Activated CD8-positive, alpha-beta memory T cell treated with anti-CD3 and anti-CD28 coated beads, Interleukin-2, amount 50 U/mL, for 24 hours (primary cell): ENCODE measurements around the gene REPIN1.
"Not testable (repeated sequence)": the region's sequence is repeated elsewhere in the genome, so short reads cannot be mapped to it uniquely, and the experiment has no call there.

Source experiments
- DNase-seq: peaks from one replicate; pipeline ENCODE4 v3.0.0-alpha.2; 2020; ENCODE audit errors: extremely low read depth

The REPIN1 gene

DNA sequence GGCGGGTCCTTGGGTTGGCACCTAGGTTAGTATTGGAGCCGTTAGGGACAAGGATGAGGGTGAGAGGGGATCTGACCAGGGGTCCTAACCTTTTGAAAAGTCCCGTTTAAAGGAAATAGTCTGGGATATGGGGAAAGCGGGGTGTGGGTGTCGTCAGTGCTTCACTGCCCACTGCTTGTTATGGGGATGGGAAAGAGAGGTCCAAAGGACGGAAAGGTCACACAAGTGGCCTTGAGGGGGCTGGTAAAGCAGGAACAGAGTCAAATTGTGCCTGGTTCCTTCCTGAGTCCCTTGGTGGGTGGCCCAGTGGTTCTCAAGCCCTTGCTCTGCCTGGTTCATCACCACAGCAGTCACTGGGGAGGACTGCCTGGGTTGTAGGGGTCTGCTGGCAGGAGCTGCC is 7.9 kb downstream of the REPIN1 start:
- no peak for DNase-seq

DNA sequence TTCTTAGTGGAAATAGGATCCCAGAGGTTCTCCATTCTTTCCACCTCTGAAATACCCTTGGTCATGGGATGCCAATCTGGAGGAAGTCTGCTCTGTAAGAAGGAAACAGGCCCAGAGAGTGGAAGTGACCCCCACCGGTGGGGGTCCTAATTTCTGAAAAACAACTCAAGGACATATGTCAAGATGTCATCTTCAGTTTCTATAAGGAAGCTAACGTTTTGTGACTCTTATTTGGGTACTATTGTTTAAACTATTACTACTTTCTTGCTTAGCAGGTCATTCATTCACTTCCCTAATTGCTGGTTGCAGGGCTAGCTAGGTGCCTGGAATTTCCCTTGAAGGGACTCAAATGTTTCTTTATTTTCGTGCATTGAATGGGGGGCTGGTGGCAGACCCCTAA is 8.6 kb downstream of the REPIN1 start:
- no peak for DNase-seq

DNA sequence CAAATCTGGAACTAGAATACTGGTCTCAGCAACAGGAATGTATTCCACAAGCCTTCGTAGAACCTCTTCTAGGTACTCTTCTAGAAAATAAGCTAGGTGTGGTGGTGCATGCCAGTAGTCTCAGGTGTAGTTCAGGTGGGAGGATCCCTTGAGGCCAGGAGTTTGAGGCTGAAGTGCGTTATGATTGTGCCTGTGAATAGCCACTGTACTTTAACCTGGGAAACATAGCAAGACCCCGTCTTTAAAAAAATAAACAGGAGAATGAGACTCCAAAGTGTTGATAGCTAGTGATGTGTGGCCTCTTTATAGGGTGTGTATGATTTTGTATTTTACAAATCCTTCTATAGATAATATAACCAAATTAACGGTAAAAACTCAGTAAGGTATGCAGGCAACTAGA is 9.0 kb downstream of the REPIN1 start:
- no peak for DNase-seq

DNA sequence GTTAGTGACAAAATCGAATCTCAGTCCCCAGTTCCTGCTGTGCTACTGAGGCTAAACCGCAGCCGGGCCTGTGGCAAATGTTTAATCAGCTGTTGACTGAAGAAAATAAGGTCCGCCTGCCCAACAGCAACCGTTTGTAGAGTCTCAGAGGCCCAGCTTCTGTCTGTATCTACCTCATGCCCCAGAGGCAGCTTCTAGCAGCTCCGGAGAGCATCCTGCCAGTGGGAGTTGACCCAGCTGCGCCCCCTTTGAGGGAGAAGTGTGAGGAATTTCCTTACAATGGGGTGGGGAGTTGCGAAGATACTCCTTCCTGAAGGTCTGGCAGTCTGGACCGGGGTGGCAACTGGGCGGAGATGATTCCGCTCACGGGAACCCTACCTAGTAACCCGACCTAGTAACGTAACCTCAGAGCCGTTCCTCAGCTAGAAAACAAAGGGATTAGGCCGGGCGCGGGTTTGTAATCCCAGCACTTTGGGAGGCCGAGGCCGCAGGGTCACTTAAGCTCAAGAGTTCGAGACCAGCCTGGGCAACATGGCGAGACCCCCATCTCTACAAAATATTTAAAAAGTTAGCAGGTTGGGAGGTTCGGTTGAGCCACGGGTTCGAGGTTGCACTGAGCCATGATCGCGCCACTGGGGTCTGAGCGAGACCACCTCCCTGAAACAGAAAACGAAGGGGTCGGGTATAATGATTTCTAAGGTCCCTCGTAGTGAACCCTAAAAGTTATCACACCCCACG is 9.7 kb downstream of the REPIN1 start:
- no peak for DNase-seq

DNA sequence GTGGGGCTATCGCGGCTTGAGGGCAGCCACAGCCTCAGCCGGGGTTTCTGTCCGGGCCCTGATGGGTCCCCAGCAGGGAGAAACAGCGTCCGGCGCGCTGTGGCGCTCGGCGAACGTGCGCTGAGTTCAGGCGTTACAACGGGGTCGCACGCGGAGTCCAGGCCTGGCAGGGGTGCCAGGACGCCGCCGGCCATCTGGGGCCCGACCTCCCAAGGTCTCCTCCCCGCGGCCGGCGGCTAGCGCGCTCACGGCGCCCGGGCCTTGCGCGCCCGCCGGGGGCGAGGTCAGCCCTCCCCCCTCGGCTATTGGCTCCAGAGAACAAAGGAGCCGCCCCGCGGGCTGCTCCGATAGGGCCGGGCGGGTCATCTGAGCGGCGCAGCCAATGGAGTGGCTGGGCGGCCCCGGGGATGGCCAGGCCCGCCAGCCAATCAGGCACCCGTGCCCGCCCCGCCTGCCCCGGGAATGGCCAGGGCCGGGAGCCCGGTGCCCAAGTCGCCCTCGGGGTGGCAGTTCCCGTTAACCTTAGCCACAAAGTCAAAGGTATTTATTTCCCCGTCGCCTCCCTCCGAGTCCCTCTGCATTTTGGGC is 10.3 kb downstream of the REPIN1 start, which contains the start of gene ZNF775:
Gene ZNF775 (plus strand): TSS at position 478 of the 588 bp plus-strand sequence. CDS start 9,141 bp downstream, outside the sequence.
- DNase-seq: peak; percentile 79

DNA sequence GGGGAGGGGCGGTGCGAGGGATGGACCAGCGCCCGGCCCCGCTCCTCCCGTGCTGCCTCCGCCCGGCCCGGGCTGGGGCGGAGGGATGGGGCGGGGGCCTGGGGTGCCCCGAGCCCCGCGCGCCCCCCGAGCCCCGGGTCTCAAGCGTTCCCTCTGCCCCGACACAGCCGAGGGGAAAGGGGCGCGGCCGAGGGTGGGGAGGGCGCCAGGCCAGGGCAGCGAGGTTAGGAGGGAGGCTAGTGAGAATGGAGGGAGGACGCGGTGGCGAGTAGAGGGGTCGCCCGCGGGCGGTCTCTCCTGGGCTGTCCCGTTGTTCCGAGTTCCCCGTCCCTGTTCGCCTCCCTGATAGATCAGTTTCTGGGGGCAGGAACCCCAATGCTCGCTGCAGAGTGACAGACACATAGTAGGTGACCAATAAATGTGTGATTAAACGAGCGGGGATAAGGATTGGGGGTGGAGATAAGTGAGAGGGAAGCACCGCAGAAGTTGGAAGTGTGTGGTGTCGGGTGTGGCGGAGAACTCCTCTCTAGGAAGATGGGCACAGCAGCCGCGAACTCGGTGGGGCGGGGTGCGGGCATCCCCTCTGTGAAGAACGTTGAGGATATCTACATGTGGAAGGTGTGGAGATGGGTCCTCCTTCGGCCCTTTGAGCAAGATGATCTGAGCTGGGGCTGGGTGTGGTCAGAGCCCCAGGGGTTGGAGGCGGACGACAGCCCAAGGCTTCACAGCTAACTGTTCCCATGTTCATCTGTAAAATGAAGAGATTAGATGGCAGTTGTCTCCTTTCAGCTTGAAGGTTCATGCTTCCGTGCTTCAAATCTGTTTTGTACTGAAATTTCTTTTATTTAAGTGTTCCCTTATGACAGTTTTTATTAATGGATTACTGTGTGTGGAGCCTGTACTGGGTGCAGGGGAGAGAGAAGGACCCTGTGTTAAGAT is 11.1 kb downstream of the REPIN1 start:
- no peak for DNase-seq

DNA sequence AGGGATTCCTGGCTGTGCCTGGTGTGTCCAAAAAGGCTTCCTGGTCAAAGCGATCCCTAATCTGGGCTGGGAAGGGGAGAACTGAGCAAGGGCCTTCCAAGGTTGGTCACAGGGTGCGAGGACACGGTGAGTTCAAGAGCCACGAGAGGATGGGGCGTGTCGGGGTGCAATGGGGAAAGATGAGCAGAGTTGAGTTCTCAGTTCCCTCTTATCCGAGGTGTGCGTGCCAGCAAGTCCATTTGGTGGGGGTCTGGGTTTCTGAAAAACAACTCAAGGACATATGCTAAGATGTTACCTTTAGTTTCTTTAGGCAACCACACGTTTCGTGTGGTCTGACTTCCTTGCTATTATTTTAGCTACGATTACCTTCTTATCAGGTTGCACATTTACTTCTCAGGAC is 11.8 kb downstream of the REPIN1 start:
- no peak for DNase-seq

DNA sequence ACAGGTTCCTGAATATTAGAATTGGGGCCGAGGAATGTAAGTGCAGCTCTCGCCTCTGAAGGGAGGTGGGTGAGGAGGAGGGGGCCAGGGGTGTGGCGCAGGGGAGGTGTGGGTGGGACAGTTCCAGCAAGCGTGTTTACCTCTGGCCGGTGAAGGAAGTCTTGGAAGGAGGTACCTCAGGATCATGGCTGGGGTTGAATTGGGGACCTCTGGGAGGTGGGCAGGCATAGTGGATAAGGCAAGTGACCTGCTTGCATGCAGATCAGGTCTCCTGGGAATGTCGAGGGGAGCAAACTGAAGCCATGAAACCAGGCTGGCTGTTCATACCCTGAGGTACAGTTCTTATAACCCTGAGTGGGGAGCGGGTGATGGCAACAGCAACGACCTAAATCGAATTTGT is 12.5 kb downstream of the REPIN1 start:
- DNase-seq: no peak

DNA sequence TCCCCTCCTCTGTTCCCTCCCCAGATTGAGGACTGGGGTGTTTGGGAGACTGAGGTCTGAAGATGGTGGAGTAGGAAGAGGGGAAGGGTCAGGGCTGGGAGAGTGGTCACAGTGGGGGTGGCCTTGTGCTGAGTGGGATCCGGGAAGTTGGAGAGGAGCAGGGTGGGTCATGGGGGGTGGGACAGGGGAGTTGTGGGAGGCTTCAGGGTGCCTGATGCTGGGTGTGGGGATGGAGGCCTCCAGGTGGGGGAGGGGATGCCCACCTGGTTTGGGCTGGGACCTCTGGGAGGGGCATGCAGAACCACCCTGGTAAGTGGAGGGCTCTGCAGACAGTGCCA is 13.1 kb downstream of the REPIN1 start:
- no peak for DNase-seq

DNA sequence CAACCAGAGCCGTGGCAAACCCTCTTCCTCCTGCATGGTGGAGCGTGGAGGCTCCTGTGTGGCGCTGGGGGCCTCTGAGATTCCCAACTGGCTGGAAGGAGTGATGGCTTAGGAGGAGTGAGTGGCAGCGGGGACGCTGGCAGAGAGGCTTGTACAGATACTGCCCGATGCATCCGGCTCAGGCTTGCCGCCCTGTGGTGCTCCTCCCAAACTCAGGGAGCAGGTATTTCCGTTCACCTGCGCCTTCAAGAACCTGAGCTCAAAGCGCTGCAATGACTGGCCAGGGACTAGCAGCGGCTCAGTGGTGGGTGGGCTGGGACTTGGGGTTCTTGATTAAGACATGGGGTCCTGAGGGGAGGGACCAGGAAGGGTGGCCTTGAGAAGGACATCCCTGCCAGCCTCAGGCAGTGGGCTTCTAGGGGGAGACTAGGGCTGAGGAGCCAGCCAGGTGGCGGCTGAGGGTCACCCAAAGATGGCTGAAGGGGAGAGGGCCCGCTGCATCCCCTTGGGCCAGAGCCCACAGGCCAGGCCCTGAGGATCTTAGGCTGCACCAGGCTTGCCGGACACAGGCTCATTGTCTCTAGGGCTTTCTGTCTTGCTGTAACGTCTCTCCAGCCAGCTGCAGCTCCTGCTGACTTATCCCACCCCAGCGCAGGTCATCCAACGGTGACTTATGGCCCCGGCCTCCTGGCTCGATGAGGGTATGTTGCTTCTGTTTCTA is 13.7 kb downstream of the REPIN1 start:
- no peak for DNase-seq

DNA sequence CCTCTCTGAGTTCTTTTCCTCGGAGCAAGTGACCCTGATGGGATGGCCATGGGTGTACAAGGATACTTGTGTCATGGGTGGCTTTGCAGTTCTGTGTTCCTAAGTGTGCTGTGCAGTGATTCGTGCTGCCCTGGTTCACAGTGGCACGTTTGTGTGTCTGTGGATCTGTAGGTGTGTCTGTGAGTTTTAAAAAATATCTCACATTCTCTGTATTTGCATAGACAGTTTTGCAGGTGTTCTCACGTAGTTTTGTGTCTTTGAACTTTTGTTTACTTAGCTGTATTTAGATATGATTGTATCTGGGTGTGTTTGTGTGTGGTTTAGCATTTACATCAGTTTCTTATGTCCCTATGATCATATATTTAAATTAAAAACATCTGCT is 14.2 kb downstream of the REPIN1 start:
- no peak for DNase-seq

DNA sequence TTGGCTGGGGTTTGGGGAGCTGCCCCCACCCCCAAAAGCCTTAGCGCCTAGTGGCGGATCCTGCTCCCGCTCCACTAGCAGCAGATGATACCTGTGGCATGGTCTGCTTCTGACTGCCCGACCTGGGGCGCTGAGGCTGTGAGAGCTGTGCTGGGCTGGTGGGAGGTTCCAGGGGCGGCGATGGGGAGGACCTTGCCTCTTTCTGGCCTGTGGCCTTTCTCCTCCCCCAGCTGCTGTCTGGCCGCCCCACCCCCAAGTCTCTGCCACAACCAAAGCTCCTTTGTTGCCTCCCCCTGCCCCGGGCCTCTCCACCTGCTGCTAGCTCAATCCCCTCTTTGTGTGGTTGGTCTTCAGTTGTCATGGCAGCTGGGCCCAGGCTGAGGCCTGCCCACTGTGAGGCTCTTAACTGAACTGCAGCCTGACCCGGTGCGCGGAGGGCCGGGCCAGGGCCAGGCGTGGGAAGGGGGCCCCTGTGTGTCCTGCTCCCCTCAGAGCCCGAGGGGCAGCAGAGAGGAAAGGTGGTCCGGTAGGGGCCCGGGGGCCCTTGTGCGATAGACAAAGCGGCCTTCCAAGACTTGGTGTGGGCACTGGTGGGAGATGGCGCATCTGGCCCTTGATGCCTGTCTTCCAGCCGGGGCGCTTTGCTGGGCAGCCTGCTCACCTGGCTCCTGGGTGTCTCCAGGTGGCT is 15.2 kb downstream of the REPIN1 start:
- no peak for DNase-seq

DNA sequence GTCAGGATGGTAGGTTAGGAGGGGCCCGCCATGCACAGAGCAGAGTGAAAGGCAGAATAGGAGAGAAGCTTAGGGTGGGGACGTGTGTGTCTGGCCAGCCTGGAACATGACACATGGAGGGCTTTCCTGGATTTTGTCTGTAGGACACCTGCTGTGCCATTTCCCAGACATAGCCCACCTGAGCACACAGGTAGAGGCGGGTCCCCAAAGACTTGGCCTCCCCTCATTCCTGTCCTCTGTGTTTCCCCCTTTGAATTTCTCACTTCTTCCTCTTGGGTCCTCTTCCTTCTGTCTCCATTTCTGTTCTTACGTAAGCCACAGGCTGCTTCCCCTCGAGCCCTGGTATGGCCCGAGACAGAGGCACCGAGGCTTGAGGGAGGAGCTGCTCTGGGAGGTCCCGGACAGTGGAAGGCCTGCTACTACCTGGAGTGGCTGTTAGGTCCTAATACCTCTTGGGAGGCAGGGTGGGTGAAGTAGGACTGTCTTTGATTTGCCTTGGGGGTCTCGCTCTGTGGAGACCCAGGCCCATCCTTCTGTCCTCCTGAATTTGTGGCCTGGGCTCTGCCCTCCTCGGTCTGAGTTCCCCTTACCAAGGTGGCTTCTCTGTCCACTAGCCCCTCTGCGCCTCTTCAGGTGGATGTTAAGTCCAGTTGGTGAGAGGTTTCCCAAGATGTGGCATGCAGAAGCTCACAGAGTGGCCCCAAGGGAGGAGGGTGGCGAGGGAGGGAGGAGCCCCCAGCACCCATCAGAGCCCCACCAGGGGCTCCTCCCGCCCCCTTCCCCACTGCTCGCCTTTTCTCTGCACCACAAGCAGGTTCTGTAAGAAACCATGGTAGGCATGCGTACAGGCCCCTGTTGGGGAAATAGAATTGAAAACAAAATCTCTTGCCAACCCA is 16.0 kb downstream of the REPIN1 start:
- DNase-seq: no peak

DNA sequence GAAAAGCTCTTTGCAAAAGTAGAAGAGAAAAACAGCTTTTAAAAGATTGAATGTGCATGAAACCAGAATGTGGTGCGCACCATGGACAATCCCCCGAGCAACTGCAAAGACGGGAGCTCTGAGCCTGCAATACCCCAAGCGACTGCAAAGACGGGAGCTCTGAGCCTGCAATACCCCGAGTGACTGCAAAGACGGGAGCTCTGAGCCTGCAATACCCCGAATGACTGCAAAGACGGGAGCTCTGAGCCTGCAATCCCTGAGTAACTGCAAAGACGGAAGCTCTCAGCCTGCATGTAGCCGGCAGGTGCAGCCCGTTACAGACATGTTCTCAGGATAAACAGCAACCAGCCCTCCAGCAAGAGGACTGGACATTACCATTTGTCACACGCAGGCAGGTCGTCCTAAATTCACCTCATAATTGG is 16.7 kb downstream of the REPIN1 start:
- DNase-seq: no peak

DNA sequence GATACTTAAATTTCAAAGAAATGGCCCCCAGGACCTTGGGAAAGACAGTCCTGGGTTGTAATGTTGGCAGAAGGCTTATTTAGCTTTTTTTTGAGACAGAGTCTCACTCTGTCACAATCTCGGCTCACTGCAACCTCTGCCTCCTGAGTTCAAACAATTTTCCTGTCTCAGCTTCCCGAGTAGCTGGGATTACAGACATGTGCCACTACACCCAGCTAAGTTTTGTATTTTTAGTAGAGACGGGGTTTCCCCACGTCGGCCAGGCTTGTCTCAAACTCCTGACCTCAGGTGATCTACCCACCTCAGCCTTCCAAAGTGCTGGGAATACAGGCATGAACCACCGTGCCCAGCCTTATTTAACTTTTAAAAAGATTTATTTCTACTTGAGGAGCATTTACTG is 17.3 kb downstream of the REPIN1 start:
- not testable (repeated sequence) for DNase-seq

DNA sequence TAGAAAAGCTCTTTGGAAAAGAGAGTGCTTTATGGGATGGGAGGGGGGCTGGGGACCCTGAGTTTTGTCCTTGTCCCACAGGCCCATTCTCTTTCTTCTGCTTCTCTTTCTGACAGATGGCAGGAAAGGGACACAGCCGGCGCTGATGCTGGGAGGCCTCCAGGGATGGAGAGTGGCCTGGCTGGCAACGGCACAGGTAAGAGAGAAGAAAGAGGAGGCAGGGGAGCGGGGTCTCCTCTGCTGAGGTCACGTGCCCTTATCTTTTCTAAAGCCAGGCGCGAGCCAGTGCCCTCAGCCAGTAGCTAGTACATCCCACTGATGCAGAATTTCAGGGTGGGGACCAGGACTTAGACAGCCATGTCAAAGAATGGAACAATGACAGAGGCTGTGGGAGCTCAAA is 19.7 kb downstream of the REPIN1 start:
- no peak for DNase-seq

DNA sequence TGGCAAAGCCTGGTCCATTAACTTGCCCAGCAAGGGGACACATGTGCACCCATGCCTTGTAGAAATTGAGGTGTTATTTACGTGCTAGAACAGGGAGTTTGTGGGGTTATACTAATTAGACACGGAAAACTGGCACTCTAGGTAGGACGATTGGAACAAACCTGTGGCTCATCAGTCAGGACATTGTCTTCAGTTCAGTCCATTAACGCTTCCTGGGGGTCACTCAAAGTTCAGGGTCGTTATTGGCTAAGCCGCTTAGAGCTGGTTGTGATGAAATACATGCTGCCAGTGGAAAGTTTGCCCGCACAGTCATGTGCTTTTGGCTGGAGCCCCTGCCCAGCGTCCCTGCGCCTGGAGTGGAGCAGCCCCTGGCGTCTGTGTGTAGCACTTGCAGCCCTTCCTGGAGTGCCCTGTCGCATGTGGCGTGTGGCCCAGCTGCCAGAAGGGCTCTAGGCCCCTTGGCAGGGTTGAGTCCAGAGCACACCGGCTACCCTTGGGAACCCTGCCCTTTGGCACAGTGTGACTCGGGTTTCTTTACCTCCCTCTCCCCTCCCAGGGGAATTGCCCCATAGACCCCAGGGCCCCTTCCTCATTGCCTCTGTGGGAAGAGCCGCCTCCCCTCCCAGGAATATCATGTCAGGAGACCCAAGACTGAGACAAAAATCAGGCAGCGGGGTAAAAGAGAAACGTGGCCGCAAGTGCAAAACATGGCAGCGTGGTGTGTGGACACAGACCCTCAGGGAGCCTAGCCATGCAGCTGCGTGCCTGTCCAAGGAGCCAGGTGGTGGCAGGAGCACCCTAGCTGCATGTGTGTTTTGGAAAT is 20.3 kb downstream of the REPIN1 start:
- no peak for DNase-seq

DNA sequence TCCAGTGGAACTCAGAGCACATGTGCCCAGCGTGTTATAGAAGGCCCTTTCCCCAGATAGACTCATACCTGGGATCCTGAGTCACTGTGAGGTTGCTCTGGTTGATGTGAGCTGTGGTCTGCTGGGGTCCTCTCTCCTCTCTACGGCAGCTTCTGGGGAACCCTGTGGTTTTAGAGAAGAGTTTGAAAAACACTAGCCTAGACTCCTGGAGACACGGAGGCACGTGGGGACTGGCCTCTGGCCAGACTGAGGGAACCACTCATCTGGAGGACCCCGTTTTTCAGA is 20.9 kb downstream of the REPIN1 start:
- no peak for DNase-seq

DNA sequence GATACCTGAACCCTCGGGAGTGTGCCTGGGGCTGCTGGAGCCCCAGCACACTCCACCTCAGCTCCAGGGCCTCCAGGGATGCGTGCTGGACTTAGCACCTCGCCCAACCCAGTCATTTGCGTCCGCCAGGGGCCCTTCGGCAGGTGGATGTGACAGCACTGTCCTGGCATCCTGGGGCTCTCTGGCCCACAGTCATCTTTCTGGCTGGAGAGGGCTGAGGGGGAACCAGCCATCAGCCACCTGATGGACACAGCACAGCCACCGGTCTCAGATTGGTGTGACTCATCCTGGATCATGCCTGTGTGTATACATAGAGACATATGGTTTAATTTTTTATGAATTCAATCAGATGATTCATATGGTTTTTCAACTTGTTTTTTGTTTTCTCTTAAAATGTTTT is 21.6 kb downstream of the REPIN1 start:
- DNase-seq: no peak

DNA sequence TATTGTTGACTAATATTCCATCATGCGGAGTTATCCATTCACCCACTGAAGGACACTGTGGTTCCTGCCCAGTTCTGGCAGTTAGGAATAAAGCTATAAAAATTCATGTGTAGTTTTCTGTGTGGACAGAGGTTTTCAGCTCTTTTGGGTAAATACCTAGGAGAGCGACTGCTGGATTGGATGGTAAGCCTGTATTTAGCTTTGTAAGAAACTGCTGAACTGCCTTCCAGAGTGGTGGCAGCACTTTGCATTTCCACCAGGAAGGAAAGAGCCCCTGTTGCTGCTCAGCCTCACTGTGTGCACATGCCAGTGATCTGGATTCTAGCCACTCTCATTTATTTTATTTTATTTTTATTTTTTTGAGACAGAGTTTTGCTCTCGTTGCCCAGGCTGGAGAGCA is 24.7 kb downstream of the REPIN1 start:
- no peak for DNase-seq
